ENCODE measurements around the gene CPLANE1.
"Not testable (repeated sequence)": the region's sequence is repeated elsewhere in the genome, so short reads cannot be mapped to it uniquely, and the experiment has no call there.

Gene CPLANE1

DNA sequence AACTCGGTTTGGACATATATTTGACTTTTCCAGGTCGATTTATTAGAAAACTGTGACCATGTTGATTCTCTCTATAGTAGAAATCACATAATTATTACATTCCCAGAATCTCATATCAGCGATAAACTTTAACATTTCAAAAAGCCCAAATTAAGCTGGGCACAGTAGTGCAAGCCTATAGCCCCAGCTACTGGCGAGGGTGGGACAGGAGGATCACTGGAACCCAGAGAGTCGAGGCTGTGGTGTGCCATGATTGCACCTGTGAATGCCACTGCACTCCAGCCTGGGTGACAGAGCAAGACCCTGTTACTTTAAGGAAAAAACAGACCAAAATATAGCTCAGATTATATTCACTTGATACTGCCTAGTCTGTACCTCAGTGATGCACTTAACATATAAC lies 128.9 kb downstream of the CPLANE1 start:
- no peak for TF ChIP-seq MYC (IDR thresholded peaks at IDR 0.05; ENCODE audit: low read depth, low read length)
- H3K4me3 ChIP-seq (ENCODE audit: low read depth, low read length), result no peak overlapping the region
- DNase-seq (ENCODE audit: low read depth), result no peak

DNA sequence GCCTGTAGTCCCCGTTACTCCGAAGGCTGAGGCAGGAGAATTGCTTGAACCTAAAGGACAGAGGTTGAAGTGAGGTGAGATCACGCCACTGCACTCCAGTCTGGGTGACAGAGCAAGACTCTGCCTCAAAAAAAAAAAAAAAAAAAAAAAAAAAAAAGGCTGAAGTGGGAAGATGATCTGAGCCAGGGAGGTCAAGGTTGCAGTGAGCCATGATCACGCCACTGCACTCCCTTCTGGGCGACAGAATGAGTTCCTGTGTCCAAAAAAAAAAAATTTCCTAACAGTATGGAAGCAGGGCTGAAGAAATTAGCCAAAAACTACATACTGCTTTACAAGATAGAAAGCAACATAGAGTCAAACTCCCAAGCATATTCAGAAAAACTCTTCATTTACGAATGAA lies 132.8 kb downstream of the CPLANE1 start:
- no peak overlapping the region for H3K4me3 ChIP-seq (ENCODE audit: low read depth, low read length)
- DNase-seq (ENCODE audit: low read depth), result no peak
- TF ChIP-seq MYC (IDR thresholded peaks at IDR 0.05; ENCODE audit: low read depth, low read length), result no peak
- TF ChIP-seq, protein P1, sequence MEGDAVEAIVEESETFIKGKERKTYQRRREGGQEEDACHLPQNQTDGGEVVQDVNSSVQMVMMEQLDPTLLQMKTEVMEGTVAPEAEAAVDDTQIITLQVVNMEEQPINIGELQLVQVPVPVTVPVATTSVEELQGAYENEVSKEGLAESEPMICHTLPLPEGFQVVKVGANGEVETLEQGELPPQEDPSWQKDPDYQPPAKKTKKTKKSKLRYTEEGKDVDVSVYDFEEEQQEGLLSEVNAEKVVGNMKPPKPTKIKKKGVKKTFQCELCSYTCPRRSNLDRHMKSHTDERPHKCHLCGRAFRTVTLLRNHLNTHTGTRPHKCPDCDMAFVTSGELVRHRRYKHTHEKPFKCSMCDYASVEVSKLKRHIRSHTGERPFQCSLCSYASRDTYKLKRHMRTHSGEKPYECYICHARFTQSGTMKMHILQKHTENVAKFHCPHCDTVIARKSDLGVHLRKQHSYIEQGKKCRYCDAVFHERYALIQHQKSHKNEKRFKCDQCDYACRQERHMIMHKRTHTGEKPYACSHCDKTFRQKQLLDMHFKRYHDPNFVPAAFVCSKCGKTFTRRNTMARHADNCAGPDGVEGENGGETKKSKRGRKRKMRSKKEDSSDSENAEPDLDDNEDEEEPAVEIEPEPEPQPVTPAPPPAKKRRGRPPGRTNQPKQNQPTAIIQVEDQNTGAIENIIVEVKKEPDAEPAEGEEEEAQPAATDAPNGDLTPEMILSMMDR (IDR thresholded peaks at IDR 0.05; ENCODE audit: low read depth, low read length), result no peak
- TF ChIP-seq, protein P2, sequence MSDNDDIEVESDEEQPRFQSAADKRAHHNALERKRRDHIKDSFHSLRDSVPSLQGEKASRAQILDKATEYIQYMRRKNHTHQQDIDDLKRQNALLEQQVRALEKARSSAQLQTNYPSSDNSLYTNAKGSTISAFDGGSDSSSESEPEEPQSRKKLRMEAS (IDR thresholded peaks at IDR 0.05; ENCODE audit: low read depth, low read length), result no peak

DNA sequence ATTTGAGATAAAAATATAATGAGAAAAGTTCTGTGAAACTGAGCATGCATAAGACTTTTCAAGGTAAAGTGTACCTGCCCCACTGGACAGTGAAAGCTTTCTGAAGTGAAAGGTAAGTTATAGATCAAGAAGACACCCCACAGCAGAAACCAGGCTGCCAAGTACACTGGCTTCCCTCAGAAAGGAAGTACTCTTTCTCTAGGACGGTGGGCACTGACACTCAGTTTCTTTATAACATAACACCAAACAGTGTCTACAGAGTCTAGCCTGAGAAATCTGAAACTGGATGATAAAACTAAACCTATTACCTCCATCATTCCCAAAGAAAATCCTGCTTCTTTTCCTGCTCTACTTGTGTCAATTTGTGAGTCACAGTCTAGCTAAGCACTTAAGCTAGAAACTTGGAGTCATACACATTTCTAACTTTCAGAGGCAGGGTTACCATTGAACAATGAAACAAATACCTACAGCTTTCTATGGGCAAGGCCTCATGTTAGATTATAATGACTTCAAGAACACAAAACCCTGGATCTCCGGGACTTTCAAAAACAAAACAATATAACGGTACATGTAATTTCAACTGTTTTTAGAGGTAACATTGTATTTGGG lies 136.7 kb downstream of the CPLANE1 start:
- no peak overlapping the region for H3K4me3 ChIP-seq (ENCODE audit: low read depth, low read length)
- TF ChIP-seq MYC (IDR thresholded peaks at IDR 0.05; ENCODE audit: low read depth, low read length), result no peak
- DNase-seq (ENCODE audit: low read depth), result peak; percentile 44

DNA sequence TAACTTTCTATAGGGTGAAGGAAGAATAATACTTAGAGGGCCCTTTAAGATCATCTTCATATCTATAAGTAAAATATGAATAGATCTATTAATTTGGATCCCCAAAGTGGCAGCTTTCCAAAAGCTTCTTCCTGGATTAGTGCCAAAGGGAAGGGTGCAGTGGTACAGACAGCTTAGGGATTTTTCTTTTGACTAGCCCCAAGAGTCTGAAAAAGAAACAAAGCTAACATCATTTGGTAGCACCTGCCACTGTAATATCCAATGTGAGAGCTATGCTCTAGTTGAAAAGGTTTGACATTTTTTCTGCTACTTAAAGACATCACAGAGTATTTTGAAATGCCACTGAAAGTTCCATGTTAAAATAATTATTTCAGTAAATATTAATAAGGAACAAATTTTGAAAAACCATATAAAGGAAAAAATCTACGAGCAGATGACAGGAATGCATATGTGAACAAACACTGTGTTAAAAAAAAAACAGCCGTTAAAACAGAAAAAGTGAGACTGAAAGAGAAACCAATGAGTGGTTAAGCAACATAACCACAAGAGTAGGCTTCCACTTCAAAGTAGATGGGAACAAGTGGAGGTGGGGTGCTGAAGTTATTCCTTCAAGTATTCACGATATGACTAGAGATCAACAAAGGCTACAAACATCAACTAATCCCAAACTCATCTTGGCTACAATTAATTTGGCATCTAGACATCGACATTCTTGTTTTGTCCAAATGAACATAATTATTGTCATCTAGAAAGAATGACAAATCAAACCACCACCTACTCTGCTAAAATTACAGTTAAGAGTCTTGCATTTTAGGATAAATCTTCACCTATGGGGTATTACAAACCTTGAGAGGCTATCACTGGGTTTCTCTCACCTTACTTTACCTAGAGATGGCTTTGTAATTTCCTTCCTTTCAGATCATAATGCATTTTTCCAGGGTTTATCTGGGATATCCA lies 137.5 kb downstream of the CPLANE1 start:
- TF ChIP-seq POLR2A (IDR thresholded peaks at IDR 0.05; ENCODE audit: extremely low read depth, insufficient read length), result no peak
- TF ChIP-seq, protein P2 (IDR thresholded peaks at IDR 0.05; ENCODE audit: low read depth, low read length), result 0 out of 2 replicates have a peak, but pooled peaks have one; percentile 11
- peak; percentile 80 for DNase-seq (ENCODE audit: low read depth)
- H3K4me3 ChIP-seq (ENCODE audit: low read depth, low read length), result peak overlapping the region; percentile 26

DNA sequence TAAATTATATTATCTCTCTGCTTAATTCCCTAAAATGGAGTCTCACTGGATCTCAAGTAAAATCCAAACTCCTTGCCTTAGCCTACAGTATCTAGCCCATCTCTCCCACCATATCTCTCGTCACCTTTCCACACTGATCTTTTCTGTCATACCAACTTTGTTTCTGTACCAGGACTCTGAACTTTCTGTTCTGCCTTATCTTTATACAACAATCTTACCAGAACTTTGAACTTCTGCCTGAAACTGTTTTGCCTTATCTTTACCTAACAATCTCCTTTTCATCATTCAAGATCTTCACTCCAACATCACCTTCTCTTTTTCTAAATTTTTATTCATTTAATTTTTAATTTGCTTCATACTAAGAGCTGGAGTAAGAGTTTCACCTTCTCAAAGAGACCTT lies 139.0 kb downstream of the CPLANE1 start:
- no peak overlapping the region for H3K4me3 ChIP-seq (ENCODE audit: low read depth, low read length)
- TF ChIP-seq MYC (IDR thresholded peaks at IDR 0.05; ENCODE audit: low read depth, low read length) (no peak), POLR2A (IDR thresholded peaks at IDR 0.05; ENCODE audit: extremely low read depth, insufficient read length) (no peak)
- TF ChIP-seq, protein P2 (IDR thresholded peaks at IDR 0.05; ENCODE audit: low read depth, low read length), result no peak
- TF ChIP-seq, protein P1 (IDR thresholded peaks at IDR 0.05; ENCODE audit: low read depth, low read length), result no peak
- DNase-seq (ENCODE audit: low read depth), result no peak

DNA sequence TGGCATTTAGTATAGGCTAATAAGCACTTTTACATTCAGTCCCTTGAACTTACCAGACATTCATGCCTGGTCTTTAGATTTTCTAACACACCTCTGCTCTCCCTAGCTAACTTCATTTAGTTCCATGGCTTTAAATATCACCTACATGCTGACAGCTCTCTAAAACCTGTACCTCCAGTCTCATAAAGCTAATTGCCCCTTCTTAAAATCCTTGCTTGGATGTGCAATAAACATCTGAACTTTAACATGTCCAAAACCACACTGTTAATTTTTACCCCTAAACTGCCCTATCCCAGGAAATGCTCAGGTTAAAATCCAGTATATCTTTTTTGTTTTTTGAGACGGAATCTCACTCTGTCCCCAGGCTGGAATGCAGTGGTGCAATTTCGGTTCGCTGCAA lies 139.8 kb downstream of the CPLANE1 start:
- TF ChIP-seq MYC (IDR thresholded peaks at IDR 0.05; ENCODE audit: low read depth, low read length), result no peak
- TF ChIP-seq, protein P1 (IDR thresholded peaks at IDR 0.05; ENCODE audit: low read depth, low read length), result no peak
- TF ChIP-seq, protein P2 (IDR thresholded peaks at IDR 0.05; ENCODE audit: low read depth, low read length), result no peak
- no peak for TF ChIP-seq POLR2A (IDR thresholded peaks at IDR 0.05; ENCODE audit: extremely low read depth, insufficient read length)
- DNase-seq (ENCODE audit: low read depth), result no peak
- no peak overlapping the region for H3K4me3 ChIP-seq (ENCODE audit: low read depth, low read length)

DNA sequence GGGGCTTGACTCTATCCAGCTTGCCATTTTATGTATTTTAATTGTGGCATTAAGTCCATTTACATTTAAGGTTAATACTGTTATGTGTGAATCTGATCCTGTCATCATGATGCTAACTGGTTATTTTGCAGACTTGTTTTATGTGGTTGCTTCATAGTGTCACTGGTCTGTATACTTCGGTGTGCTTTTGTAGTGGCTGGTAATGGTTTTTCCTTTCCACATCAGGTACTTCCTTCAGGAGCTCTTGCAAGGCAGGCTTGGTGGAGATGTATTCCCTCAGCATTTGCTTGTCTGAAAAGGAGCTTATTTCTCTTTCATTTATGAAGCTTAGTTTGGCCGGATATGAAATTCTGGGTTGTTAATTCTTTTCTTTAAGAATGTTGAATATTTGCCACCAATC lies 145.9 kb downstream of the CPLANE1 start:
- DNase-seq (ENCODE audit: low read depth), result no peak
- TF ChIP-seq, protein P2 (IDR thresholded peaks at IDR 0.05; ENCODE audit: low read depth, low read length), result no peak
- TF ChIP-seq MYC (IDR thresholded peaks at IDR 0.05; ENCODE audit: low read depth, low read length) (no peak), POLR2A (IDR thresholded peaks at IDR 0.05; ENCODE audit: extremely low read depth, insufficient read length) (no peak)
- TF ChIP-seq, protein P1 (IDR thresholded peaks at IDR 0.05; ENCODE audit: low read depth, low read length), result no peak
- no peak overlapping the region for H3K4me3 ChIP-seq (ENCODE audit: low read depth, low read length)

DNA sequence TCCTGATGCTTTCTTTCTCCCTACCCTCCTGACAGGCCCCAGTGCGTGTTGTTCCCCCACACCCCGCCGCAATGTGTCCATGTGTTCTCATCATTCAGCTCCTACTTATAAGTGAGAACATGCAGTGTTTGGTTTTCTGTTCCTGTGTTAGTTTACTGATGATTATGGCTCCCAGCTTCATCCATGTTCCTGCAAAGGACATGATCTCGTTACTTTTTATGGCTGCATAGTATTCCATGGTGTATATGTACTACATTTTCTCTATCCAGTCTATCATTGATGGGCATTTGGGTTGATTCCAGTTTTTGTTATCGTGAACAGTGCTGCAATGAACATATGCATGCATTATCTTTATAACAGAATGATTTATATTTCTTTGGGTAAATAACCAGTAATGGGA lies 149.9 kb downstream of the CPLANE1 start:
- H3K4me3 ChIP-seq (ENCODE audit: low read depth, low read length); DNase-seq (ENCODE audit: low read depth): not testable (repeated sequence)

DNA sequence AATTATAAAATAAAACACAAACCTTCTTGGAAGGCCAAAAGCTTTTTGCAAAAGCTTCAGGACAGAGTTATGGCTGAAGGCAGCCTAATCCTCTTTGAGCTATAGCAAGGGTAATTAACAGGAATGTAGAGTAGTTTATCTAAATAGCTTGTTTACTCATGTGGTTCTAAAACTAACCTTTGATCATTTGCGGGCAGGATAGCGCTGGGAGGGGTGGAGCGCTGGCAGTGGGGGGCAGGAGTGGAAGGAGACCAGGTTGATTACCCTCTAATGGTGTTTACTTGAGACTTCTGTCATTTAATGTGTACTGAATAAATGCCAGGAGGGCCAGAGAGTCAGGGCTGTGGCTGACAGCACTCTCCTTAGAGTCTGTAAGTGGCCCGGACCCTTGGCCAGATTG lies 155.4 kb downstream of the CPLANE1 start:
- not testable (repeated sequence) for DNase-seq (ENCODE audit: low read depth); H3K4me3 ChIP-seq (ENCODE audit: low read depth, low read length)
